Measurements from ENCODE around the gene ABCB9. TPM values are rescaled to one million over a fixed set of nuclear protein-coding genes. Genes with fewer than 3 reads are reported as not detected.

Gene ABCB9
- total RNA-seq, 1 experiment from 2014 or later, result 1.7 TPM

DNA sequence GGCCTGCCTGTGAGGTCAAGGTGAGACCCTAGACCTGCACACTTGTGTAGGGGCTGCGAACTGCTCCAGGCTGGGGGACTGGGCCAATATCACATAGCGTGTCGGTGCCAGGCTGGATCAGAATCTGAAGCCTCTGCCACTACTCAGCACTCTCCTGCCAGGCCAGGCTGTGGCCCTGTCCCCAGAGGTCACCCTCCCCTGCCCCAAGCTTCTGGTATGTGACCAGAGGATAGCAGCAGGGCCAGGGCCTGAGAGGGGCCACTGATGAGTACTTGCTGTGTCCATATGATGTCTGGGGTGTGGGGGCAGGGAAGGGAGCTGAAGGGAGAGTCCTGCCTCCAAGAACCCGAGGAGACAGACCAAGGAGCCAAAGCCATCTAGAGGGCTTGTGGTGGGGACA, 32.1 kb upstream of the ABCB9 start:
- no peak for DNase-seq
- Histone ChIP-seq H3K36me3 (replicated peaks; ENCODE audit: control insufficient read depth, insufficient read depth, low read length) (no peaks in the 10 kb centered on the region), H3K27me3 (ENCODE audit: control insufficient read depth, insufficient read depth, low read length) (no peaks in the 10 kb centered on the region), H3K4me3 (ENCODE audit: insufficient read depth, low read depth, low read length) (no peak overlapping the region)

GRCh38 chr12:122997343-122998250, 31.3 kb upstream of the ABCB9 start:
- no peaks in the 10 kb centered on the region for H3K27me3 ChIP-seq (ENCODE audit: control insufficient read depth, insufficient read depth, low read length)
- no peak overlapping the region for H3K4me3 ChIP-seq (ENCODE audit: insufficient read depth, low read depth, low read length)
- DNase-seq, result no peak
- no peaks in the 10 kb centered on the region for H3K36me3 ChIP-seq (replicated peaks; ENCODE audit: control insufficient read depth, insufficient read depth, low read length)

GRCh38 chr12:122996621-122997342, 30.5 kb upstream of the ABCB9 start:
- DNase-seq, result peak; percentile 62
- Histone ChIP-seq H3K36me3 (replicated peaks; ENCODE audit: control insufficient read depth, insufficient read depth, low read length) (no peaks in the 10 kb centered on the region), H3K27me3 (ENCODE audit: control insufficient read depth, insufficient read depth, low read length) (no peaks in the 10 kb centered on the region), H3K4me3 (ENCODE audit: insufficient read depth, low read depth, low read length) (no peak overlapping the region)

DNA sequence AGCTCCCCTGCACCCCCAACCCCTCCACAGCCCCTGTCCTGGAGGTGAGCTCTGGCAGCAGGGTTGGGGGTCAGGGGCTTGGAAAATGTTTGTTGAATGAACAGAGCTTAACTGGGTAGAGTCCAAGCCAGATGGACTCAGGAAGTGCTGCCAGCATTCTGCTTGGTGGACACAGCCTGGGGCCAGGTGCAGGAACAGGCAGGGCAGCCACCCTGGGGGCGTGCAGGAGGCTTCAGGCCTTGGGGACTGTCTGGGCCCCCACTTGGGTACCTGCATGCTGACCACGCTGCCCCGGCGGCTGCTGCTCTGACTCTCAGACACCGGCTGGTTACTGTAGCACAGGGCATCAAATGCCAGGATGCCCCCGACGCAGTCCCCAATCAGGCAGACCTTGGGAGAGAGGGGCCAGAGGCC, 29.9 kb upstream of the ABCB9 start:
- Histone ChIP-seq H3K36me3 (replicated peaks; ENCODE audit: control insufficient read depth, insufficient read depth, low read length) (no peaks in the 10 kb centered on the region), H3K4me3 (ENCODE audit: insufficient read depth, low read depth, low read length) (no peak overlapping the region), H3K27me3 (ENCODE audit: control insufficient read depth, insufficient read depth, low read length) (no peaks in the 10 kb centered on the region)
- no peak for DNase-seq

GRCh38 chr12:122995503-122996187, 29.4 kb upstream of the ABCB9 start:
- Histone ChIP-seq H3K27me3 (ENCODE audit: control insufficient read depth, insufficient read depth, low read length) (no peaks in the 10 kb centered on the region), H3K36me3 (replicated peaks; ENCODE audit: control insufficient read depth, insufficient read depth, low read length) (no peaks in the 10 kb centered on the region), H3K4me3 (ENCODE audit: insufficient read depth, low read depth, low read length) (no peak overlapping the region)
- no peak for DNase-seq

DNA sequence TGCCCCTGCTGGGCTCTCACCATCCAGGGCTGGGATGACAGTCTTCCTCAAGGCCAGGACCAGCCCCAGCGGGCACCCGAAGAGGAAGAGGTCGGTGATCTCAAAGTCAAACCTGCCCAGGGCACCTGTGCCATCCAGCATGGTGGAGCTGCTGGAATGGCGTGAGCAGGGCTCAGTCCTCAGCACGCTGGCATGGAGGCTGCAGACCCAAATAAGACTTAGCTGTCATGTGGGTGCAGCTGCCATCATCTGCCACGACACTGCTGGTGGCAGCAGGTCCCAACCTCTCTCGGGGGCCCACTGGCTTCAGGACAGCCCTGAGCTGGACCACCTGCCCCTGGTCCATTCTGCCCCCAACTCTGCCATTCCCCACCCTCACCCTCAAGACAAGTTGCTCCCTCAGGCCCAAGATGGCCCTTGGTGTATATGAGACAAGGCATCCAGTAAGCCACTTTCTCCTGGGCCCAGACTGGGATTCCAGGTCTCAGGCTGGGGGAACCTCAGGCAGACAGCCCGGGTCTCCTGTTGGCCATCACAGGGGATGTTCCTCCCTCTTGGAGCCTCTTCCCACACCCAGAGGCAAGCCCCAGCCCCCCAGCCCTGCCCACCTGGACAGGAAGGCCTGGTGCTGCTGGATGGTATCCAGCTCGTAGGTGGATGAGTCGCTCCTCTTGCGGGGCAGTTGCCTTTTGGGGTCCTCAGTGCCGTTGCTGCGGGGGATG, 28.7 kb upstream of the ABCB9 start:
- Histone ChIP-seq H3K36me3 (replicated peaks; ENCODE audit: control insufficient read depth, insufficient read depth, low read length) (no peaks in the 10 kb centered on the region), H3K4me3 (ENCODE audit: insufficient read depth, low read depth, low read length) (no peak overlapping the region), H3K27me3 (ENCODE audit: control insufficient read depth, insufficient read depth, low read length) (no peaks in the 10 kb centered on the region)
- no peak for DNase-seq

DNA sequence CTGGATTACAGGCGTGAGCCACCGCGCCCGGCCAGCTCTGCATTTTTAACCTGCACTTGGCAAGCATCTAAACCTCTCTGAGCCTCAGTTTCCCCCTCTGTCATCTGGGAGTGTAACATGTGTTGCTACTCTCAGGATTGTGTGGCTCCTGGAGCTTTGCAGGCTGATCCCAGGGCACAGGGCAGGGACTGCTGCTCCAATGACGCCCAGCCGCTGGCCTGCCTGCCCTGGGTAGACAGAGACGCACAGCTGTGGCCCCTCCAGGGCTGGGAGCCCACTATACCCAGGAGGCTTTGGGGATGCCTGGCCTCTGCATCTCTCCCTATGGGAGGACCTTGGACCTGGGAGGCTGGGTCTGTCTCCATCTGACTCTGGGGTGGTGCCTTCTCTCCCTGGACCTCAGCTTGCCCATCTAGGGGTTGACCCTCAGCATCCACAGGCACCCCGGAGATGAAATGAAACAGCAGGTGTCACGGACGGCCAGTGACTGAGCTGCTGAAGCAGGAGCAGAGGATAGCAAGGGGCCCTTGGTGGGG, 27.9 kb upstream of the ABCB9 start:
- Histone ChIP-seq H3K4me3 (ENCODE audit: insufficient read depth, low read depth, low read length) (no peak overlapping the region), H3K27me3 (ENCODE audit: control insufficient read depth, insufficient read depth, low read length) (no peaks in the 10 kb centered on the region), H3K36me3 (replicated peaks; ENCODE audit: control insufficient read depth, insufficient read depth, low read length) (no peaks in the 10 kb centered on the region)
- no peak for DNase-seq

- Histone ChIP-seq H3K27me3 (ENCODE audit: control insufficient read depth, insufficient read depth, low read length) (no peaks in the 10 kb centered on the region), H3K36me3 (replicated peaks; ENCODE audit: control insufficient read depth, insufficient read depth, low read length) (no peaks in the 10 kb centered on the region), H3K4me3 (ENCODE audit: insufficient read depth, low read depth, low read length) (no peak overlapping the region)
- peak; percentile 79 for DNase-seq
Observed at GRCh38 chr12:122992386-122992785, 26.1 kb upstream of the ABCB9 start.

DNA sequence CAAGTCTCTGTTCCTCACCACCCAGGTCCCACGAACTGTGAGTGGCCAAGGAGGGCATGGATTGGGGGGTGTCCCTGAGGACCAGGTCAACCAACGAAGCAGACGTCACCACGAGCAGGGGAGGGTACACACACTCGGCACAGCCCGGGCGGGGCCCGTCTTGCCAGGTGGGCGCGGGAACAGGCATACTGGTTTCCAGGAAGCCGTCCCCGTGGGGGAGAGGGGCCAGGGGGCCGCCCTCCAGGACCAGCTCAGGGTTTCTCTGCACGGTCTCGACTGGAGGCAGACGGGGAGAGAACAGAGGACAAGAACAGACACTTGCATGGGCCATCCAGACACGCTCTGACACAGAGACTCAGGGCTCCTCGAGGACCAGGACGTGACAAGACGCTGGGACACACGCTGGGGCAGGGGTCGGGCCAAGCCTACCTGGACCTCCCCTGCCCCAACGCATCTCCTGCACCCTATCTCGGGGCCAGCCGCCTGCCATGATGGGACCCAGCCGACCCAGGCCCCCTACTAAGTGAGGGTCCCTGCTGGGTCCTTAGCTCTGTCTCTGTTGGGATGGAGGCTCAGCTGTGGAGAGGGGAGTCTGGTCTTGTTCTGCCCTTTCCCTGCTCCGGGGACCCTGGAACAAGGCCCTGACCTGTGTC, 25.5 kb upstream of the ABCB9 start:
- Histone ChIP-seq H3K4me3 (ENCODE audit: insufficient read depth, low read depth, low read length) (no peak overlapping the region), H3K36me3 (replicated peaks; ENCODE audit: control insufficient read depth, insufficient read depth, low read length) (no peaks in the 10 kb centered on the region), H3K27me3 (ENCODE audit: control insufficient read depth, insufficient read depth, low read length) (no peaks in the 10 kb centered on the region)
- DNase-seq, result peak; percentile 74

DNA sequence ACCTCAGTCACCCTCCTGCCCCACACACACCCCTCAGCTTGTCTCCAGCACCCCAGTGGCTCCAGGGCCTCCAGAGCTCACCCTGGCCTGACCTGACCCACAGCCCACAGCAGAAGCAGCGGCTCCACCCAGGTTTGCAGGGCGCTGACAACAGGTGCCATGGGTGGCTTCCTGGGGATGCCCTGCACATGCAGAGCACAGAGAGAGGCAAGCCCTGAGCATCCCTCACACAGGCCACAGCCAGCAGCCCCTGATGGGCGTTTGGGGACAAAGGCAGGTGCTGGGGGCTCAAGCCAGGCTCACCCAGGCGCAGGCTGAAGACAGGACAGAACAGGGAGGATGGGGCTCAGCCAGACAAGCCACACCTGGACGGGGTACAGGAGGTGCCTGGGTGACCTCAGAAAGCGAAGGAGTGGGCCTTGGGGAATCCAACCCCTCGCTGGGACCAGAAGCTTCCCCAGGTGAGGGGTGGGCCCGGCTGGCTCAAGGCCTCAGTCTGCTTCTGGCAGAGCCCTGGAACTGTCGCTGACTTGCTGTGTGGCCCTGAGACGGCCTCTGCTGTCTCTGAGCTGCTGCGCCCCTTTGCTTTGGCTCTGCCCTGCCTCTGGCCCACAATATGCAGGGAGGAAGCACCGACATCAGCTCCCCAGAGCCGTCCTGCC, 24.8 kb upstream of the ABCB9 start:
- Histone ChIP-seq H3K4me3 (ENCODE audit: insufficient read depth, low read depth, low read length) (no peak overlapping the region), H3K27me3 (ENCODE audit: control insufficient read depth, insufficient read depth, low read length) (no peaks in the 10 kb centered on the region), H3K36me3 (replicated peaks; ENCODE audit: control insufficient read depth, insufficient read depth, low read length) (no peaks in the 10 kb centered on the region)
- DNase-seq, result peak; percentile 61

DNA sequence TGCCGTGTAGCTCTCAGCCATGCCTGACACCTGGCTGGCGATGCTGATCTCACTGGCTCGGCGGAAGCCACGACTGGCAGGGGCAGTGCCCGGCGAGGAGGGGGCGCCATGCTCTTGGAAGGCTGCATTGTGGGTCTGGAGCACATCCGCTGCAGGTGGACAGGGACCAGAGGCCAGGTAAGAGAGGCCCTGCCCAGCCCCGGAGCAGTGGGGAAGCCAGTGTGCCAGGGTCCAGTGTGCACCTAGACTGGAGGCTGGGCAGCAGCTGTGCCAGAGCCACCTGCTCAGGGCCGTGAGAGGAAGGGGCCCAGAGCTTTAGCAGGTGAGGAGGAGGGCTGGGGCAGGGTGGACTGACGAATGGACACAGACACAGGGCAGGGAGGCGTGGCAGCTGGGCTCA, 24.3 kb upstream of the ABCB9 start:
- Histone ChIP-seq H3K4me3 (ENCODE audit: insufficient read depth, low read depth, low read length) (no peak overlapping the region), H3K27me3 (ENCODE audit: control insufficient read depth, insufficient read depth, low read length) (no peaks in the 10 kb centered on the region), H3K36me3 (replicated peaks; ENCODE audit: control insufficient read depth, insufficient read depth, low read length) (no peaks in the 10 kb centered on the region)
- DNase-seq, result peak; percentile 60

- peak; percentile 67 for DNase-seq
Observed at GRCh38 chr12:122989874-122990419, 23.7 kb upstream of the ABCB9 start.

GRCh38 chr12:122989225-122989839, 23.1 kb upstream of the ABCB9 start:
- no peaks in the 10 kb centered on the region for H3K36me3 ChIP-seq (replicated peaks; ENCODE audit: control insufficient read depth, insufficient read depth, low read length)
- peak; percentile 86 for DNase-seq
- H3K27me3 ChIP-seq (ENCODE audit: control insufficient read depth, insufficient read depth, low read length), result no peaks in the 10 kb centered on the region
- H3K4me3 ChIP-seq (ENCODE audit: insufficient read depth, low read depth, low read length), result no peak overlapping the region

More at GRCh38 chr12:122989874-122990419, 23.7 kb upstream of the ABCB9 start:
- H3K36me3 ChIP-seq (replicated peaks; ENCODE audit: control insufficient read depth, insufficient read depth, low read length), result no peaks in the 10 kb centered on the region
- no peak overlapping the region for H3K4me3 ChIP-seq (ENCODE audit: insufficient read depth, low read depth, low read length)
- no peaks in the 10 kb centered on the region for H3K27me3 ChIP-seq (ENCODE audit: control insufficient read depth, insufficient read depth, low read length)

All from H7 (cell line).